ENCODE results near the gene VASH1. TPM values are rescaled to one million over a fixed set of nuclear protein-coding genes. Genes with fewer than 3 reads are reported as not detected.

The VASH1 gene
- total and polyA plus RNA-seq, 2 experiments from 2014 or later: 0.78 to 2.8 TPM

DNA sequence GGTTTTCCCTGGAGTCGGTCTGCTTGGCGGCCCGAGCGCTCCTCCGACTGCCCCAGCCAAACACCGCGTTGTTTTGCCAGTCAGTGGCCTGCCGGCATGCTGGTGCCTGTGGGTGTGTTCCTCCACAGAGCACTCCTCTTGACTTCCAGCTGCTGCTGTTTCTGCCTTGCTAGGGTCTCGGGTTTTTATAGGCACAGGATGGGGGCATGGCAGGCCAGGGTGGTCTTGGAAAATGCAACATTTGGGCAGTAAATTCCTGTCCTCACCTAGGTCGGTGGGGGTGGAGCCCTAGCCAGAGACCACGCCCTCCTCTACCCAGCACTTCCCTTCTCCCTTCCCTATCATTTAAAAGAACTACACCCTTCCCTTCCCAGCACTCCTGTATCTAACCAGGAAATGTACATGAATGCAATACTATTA is 34.7 kb upstream of the VASH1 start:
- H4K20me1 ChIP-seq (replicated peaks; ENCODE audit: insufficient read depth): no peaks in the 10 kb centered on the region
- TF ChIP-seq ZNF114 (CRISPR knock-in tag; IDR thresholded peaks at IDR 0.05) (no peak), POLR2AphosphoS5 (IDR thresholded peaks at IDR 0.05; ENCODE audit: low read depth) (no peak), NANOG (IDR thresholded peaks at IDR 0.05; ENCODE audit: borderline replicate concordance) (no peak), EZH2 (IDR thresholded peaks at IDR 0.05; ENCODE audit: low read depth, unreplicated experiment) (no peak), ZNF331 (CRISPR knock-in tag; IDR thresholded peaks at IDR 0.05; ENCODE audit: low read depth) (no peak), JUNB (IDR thresholded peaks at IDR 0.05; ENCODE audit: unreplicated experiment) (no peak), CREB1 (CRISPR knock-in tag; IDR thresholded peaks at IDR 0.05; ENCODE audit: low read depth) (no peak), EZH2phosphoT487 (IDR thresholded peaks at IDR 0.05; ENCODE audit: unreplicated experiment) (no peak), STAT1 (IDR thresholded peaks at IDR 0.05; ENCODE audit: unreplicated experiment) (no peak)
- TF ChIP-seq, protein P1, sequence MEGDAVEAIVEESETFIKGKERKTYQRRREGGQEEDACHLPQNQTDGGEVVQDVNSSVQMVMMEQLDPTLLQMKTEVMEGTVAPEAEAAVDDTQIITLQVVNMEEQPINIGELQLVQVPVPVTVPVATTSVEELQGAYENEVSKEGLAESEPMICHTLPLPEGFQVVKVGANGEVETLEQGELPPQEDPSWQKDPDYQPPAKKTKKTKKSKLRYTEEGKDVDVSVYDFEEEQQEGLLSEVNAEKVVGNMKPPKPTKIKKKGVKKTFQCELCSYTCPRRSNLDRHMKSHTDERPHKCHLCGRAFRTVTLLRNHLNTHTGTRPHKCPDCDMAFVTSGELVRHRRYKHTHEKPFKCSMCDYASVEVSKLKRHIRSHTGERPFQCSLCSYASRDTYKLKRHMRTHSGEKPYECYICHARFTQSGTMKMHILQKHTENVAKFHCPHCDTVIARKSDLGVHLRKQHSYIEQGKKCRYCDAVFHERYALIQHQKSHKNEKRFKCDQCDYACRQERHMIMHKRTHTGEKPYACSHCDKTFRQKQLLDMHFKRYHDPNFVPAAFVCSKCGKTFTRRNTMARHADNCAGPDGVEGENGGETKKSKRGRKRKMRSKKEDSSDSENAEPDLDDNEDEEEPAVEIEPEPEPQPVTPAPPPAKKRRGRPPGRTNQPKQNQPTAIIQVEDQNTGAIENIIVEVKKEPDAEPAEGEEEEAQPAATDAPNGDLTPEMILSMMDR (conservative IDR thresholded peaks at IDR 0.05; ENCODE audit: low read depth in 2 of 2): no peak
- TF ChIP-seq, protein P2, sequence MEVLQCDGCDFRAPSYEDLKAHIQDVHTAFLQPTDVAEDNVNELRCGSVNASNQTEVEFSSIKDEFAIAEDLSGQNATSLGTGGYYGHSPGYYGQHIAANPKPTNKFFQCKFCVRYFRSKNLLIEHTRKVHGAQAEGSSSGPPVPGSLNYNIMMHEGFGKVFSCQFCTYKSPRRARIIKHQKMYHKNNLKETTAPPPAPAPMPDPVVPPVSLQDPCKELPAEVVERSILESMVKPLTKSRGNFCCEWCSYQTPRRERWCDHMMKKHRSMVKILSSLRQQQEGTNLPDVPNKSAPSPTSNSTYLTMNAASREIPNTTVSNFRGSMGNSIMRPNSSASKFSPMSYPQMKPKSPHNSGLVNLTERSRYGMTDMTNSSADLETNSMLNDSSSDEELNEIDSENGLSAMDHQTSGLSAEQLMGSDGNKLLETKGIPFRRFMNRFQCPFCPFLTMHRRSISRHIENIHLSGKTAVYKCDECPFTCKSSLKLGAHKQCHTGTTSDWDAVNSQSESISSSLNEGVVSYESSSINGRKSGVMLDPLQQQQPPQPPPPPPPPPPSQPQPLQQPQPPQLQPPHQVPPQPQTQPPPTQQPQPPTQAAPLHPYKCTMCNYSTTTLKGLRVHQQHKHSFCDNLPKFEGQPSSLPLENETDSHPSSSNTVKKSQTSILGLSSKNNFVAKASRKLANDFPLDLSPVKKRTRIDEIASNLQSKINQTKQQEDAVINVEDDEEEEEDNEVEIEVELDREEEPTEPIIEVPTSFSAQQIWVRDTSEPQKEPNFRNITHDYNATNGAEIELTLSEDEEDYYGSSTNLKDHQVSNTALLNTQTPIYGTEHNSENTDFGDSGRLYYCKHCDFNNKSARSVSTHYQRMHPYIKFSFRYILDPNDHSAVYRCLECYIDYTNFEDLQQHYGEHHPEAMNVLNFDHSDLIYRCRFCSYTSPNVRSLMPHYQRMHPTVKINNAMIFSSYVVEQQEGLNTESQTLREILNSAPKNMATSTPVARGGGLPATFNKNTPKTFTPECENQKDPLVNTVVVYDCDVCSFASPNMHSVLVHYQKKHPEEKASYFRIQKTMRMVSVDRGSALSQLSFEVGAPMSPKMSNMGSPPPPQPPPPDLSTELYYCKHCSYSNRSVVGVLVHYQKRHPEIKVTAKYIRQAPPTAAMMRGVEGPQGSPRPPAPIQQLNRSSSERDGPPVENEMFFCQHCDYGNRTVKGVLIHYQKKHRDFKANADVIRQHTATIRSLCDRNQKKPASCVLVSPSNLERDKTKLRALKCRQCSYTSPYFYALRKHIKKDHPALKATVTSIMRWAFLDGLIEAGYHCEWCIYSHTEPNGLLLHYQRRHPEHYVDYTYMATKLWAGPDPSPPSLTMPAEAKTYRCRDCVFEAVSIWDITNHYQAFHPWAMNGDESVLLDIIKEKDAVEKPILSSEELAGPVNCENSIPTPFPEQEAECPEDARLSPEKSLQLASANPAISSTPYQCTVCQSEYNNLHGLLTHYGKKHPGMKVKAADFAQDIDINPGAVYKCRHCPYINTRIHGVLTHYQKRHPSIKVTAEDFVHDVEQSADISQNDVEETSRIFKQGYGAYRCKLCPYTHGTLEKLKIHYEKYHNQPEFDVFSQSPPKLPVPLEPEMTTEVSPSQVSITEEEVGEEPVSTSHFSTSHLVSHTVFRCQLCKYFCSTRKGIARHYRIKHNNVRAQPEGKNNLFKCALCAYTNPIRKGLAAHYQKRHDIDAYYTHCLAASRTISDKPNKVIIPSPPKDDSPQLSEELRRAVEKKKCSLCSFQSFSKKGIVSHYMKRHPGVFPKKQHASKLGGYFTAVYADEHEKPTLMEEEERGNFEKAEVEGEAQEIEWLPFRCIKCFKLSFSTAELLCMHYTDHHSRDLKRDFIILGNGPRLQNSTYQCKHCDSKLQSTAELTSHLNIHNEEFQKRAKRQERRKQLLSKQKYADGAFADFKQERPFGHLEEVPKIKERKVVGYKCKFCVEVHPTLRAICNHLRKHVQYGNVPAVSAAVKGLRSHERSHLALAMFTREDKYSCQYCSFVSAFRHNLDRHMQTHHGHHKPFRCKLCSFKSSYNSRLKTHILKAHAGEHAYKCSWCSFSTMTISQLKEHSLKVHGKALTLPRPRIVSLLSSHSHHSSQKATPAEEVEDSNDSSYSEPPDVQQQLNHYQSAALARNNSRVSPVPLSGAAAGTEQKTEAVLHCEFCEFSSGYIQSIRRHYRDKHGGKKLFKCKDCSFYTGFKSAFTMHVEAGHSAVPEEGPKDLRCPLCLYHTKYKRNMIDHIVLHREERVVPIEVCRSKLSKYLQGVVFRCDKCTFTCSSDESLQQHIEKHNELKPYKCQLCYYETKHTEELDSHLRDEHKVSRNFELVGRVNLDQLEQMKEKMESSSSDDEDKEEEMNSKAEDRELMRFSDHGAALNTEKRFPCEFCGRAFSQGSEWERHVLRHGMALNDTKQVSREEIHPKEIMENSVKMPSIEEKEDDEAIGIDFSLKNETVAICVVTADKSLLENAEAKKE (CRISPR knock-in tag; IDR thresholded peaks at IDR 0.05): no peak
- TF ChIP-seq, protein P3, sequence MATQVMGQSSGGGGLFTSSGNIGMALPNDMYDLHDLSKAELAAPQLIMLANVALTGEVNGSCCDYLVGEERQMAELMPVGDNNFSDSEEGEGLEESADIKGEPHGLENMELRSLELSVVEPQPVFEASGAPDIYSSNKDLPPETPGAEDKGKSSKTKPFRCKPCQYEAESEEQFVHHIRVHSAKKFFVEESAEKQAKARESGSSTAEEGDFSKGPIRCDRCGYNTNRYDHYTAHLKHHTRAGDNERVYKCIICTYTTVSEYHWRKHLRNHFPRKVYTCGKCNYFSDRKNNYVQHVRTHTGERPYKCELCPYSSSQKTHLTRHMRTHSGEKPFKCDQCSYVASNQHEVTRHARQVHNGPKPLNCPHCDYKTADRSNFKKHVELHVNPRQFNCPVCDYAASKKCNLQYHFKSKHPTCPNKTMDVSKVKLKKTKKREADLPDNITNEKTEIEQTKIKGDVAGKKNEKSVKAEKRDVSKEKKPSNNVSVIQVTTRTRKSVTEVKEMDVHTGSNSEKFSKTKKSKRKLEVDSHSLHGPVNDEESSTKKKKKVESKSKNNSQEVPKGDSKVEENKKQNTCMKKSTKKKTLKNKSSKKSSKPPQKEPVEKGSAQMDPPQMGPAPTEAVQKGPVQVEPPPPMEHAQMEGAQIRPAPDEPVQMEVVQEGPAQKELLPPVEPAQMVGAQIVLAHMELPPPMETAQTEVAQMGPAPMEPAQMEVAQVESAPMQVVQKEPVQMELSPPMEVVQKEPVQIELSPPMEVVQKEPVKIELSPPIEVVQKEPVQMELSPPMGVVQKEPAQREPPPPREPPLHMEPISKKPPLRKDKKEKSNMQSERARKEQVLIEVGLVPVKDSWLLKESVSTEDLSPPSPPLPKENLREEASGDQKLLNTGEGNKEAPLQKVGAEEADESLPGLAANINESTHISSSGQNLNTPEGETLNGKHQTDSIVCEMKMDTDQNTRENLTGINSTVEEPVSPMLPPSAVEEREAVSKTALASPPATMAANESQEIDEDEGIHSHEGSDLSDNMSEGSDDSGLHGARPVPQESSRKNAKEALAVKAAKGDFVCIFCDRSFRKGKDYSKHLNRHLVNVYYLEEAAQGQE (IDR thresholded peaks at IDR 0.05; ENCODE audit: unreplicated experiment): no peak
- TF ChIP-seq, protein P4, sequence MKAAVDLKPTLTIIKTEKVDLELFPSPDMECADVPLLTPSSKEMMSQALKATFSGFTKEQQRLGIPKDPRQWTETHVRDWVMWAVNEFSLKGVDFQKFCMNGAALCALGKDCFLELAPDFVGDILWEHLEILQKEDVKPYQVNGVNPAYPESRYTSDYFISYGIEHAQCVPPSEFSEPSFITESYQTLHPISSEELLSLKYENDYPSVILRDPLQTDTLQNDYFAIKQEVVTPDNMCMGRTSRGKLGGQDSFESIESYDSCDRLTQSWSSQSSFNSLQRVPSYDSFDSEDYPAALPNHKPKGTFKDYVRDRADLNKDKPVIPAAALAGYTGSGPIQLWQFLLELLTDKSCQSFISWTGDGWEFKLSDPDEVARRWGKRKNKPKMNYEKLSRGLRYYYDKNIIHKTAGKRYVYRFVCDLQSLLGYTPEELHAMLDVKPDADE (IDR thresholded peaks at IDR 0.05): no peak

More for the DNA sequence above, 34.7 kb upstream of the VASH1 start:
- peak overlapping the region; percentile 60; the same call in 2 of the 3 replicates for H3K4me3 Mint-ChIP-seq
- Histone ChIP-seq H3K9me2 (ENCODE audit: insufficient read depth) (no peaks in the 10 kb centered on the region), H3K4me1 (ENCODE audit: insufficient read depth) (0 out of 2 replicates have a peak, but pooled peaks cover 11% of the 10 kb centered on the region), H3K79me2 (replicated peaks; ENCODE audit: insufficient read depth) (no peaks in the 10 kb centered on the region), H3K4me2 (peak overlapping the region; percentile 76), H3K27me3 (ENCODE audit: insufficient read depth) (no peaks in the 10 kb centered on the region), H3K27ac (ENCODE audit: low read depth) (0 out of 2 replicates have a peak overlapping the region, but pooled peaks have one; percentile 45), H2AFZ (peak overlapping the region; percentile 98), H3K4me3 (peak overlapping the region; percentile 40), H3F3A (replicated peaks; ENCODE audit: low read depth) (no peaks in the 10 kb centered on the region), H3K36me3 (ENCODE audit: insufficient read depth) (no peaks in the 10 kb centered on the region)
- peaks cover 1% of the 10 kb centered on the region for H3K27me3 Mint-ChIP-seq (ENCODE audit: insufficient read depth, low read depth, poor library complexity)
- no peaks in the 10 kb centered on the region for H3K9me3 Mint-ChIP-seq
- H3K4me1 Mint-ChIP-seq: peaks cover 21% of the 10 kb centered on the region
- no peaks in the 10 kb centered on the region for H3K36me3 Mint-ChIP-seq (ENCODE audit: low read depth)
- no peak overlapping the region for H3K27ac Mint-ChIP-seq
- DNase-seq (ENCODE audit: low spot score) (peak; percentile 45), ATAC-seq (peak; percentile 92)
